HepG2 (cell line): ENCODE measurements around the gene HCK. TPM values are rescaled to one million over a fixed set of nuclear protein-coding genes. Genes with fewer than 3 reads are reported as not detected.
A peak's percentile ranks its signal among the peaks of the same experiment; 100 is the strongest.

Experiments used
- ATF7-NPFF ChIP-seq: sonication (generic); formaldehyde crosslinking; IDR thresholded peaks from 2 replicates; pipeline ENCODE4 v1.8.1; 2023; ENCODE audit warnings: mild to moderate bottlenecking, low read depth, missing genetic modification reagents, moderate library complexity
- DNMT1 ChIP-seq: sonication (generic); formaldehyde crosslinking; IDR thresholded peaks from 2 replicates; pipeline ENCODE4 v1.5.1; 2020; ENCODE audit warnings: mild to moderate bottlenecking, missing genetic modification reagents
- GATAD2A ChIP-seq: IDR thresholded peaks from 2 replicates; pipeline ENCODE4 v1.6.1; 2016
- GTF3A ChIP-seq: sonication (generic); formaldehyde crosslinking; conservative IDR thresholded peaks from 2 replicates; pipeline ENCODE4 v1.4.0; 2020; ENCODE audit warnings: mild to moderate bottlenecking, missing genetic modification reagents
- JUNB ChIP-seq: sonication (generic); formaldehyde crosslinking; IDR thresholded peaks from 2 replicates; pipeline ENCODE4 v1.8.0; 2022; ENCODE audit warnings: missing genetic modification reagents, mild to moderate bottlenecking, borderline replicate concordance
- THAP9 ChIP-seq: sonication (generic); formaldehyde crosslinking; IDR thresholded peaks from 2 replicates; pipeline ENCODE4; 2020; ENCODE audit warnings: missing genetic modification reagents, mild to moderate bottlenecking, borderline replicate concordance
- ZNF235 ChIP-seq: sonication (generic); formaldehyde crosslinking; IDR thresholded peaks from 2 replicates; pipeline ENCODE4 v1.8.1; 2023; ENCODE audit warnings: mild to moderate bottlenecking, missing genetic modification reagents, borderline replicate concordance
- ZNF562 ChIP-seq: sonication (generic); formaldehyde crosslinking; IDR thresholded peaks from 2 replicates; pipeline ENCODE4 v1.8.0; 2022; ENCODE audit warnings: missing genetic modification reagents, borderline replicate concordance
- ZNF609 ChIP-seq: sonication (generic); formaldehyde crosslinking; IDR thresholded peaks from 2 replicates; pipeline ENCODE4 v1.4.0; 2020; ENCODE audit warnings: mild to moderate bottlenecking, missing genetic modification reagents, borderline replicate concordance
- ZNF740 ChIP-seq: sonication (generic); formaldehyde crosslinking; IDR thresholded peaks from 2 replicates; pipeline ENCODE4 v1.4.0; 2020; ENCODE audit warnings: missing genetic modification reagents
- ZNF773 ChIP-seq: sonication (generic); formaldehyde crosslinking; IDR thresholded peaks from 2 replicates; pipeline ENCODE4 v1.4.0; 2020; ENCODE audit warnings: missing genetic modification reagents, borderline replicate concordance
- polyA plus RNA-seq, 8 experiments: library from polyadenylated mRNA; depleted of rRNA in 3 of 8; stranded (reverse) in 7 of 8; unstranded in 1 of 8; fragments of >200 nt; fragmentation: Illumina TruSeq in 4 of 8; extraction: Trizol in 4 of 8; gene quantifications; 2 replicates each; pipeline versions ENCODE4 v1.2.1 to v1.2.3, GENCODE V29; 2011 to 2016; ENCODE audit warnings: low read depth in 4 of 8, missing spikeins in 1 of 8, mixed read lengths in 1 of 8; ENCODE audit not compliant: insufficient read depth in 1 of 8
- total RNA-seq, 5 experiments: library from RNA; depleted of rRNA; stranded (reverse); fragments of >200 nt; fragmentation: Illumina TruSeq; extraction: Trizol; gene quantifications; 2 replicates each; pipeline ENCODE4 v1.2.3, GENCODE V29; 2016; ENCODE audit warnings: low read depth in 1 of 5
- TF ChIP-seq, protein P1 (sequence below): sonication (generic); formaldehyde crosslinking; IDR thresholded peaks from 2 replicates; pipeline ENCODE4 v1.5.1; 2020; ENCODE audit warnings: mild to moderate bottlenecking, moderate library complexity, missing genetic modification reagents
- TF ChIP-seq, protein P2 (sequence below): sonication (generic); formaldehyde crosslinking; IDR thresholded peaks from 2 replicates; pipeline ENCODE4 v1.8.0; 2022; ENCODE audit warnings: missing genetic modification reagents, mild to moderate bottlenecking, borderline replicate concordance
- TF ChIP-seq, protein P3 (sequence below): sonication (generic); IDR thresholded peaks from 2 replicates; pipeline ENCODE4 v1.6.1; 2016; ENCODE audit warnings: low read depth, borderline replicate concordance

HCK gene
- total and polyA plus RNA-seq, 2 of the 13 experiments (the other 11 are each of a cell fraction or from before 2014, with no cell fraction given), result 0.04 TPM; not detected in 1

- TF ChIP-seq, protein P1, sequence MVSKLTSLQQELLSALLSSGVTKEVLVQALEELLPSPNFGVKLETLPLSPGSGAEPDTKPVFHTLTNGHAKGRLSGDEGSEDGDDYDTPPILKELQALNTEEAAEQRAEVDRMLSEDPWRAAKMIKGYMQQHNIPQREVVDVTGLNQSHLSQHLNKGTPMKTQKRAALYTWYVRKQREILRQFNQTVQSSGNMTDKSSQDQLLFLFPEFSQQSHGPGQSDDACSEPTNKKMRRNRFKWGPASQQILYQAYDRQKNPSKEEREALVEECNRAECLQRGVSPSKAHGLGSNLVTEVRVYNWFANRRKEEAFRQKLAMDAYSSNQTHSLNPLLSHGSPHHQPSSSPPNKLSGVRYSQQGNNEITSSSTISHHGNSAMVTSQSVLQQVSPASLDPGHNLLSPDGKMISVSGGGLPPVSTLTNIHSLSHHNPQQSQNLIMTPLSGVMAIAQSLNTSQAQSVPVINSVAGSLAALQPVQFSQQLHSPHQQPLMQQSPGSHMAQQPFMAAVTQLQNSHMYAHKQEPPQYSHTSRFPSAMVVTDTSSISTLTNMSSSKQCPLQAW (CRISPR knock-in tag), result peak; percentile 87
- TF ChIP-seq ZNF235 (CRISPR knock-in tag) (peak; percentile 89; the same call in 1 of the 2 replicates), GATAD2A (CRISPR knock-in tag) (peak; percentile 64; the same call in 1 of the 2 replicates), THAP9 (CRISPR knock-in tag) (peak; percentile 49; the same call in 1 of the 2 replicates), GTF3A (CRISPR knock-in tag) (no peak), ATF7-NPFF (CRISPR knock-in tag) (no peak), ZNF562 (CRISPR knock-in tag) (no peak), DNMT1 (0 out of 2 replicates have a peak, but pooled peaks have one; percentile 59), JUNB (CRISPR knock-in tag) (no peak), ZNF773 (CRISPR knock-in tag) (0 out of 2 replicates have a peak, but pooled peaks have one; percentile 19), ZNF609 (no peak), ZNF740 (peak; percentile 74; the same call in 1 of the 2 replicates)
- TF ChIP-seq, protein P2, sequence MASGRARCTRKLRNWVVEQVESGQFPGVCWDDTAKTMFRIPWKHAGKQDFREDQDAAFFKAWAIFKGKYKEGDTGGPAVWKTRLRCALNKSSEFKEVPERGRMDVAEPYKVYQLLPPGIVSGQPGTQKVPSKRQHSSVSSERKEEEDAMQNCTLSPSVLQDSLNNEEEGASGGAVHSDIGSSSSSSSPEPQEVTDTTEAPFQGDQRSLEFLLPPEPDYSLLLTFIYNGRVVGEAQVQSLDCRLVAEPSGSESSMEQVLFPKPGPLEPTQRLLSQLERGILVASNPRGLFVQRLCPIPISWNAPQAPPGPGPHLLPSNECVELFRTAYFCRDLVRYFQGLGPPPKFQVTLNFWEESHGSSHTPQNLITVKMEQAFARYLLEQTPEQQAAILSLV, result peak; percentile 50; the same call in 1 of the 2 replicates
- TF ChIP-seq, protein P3, sequence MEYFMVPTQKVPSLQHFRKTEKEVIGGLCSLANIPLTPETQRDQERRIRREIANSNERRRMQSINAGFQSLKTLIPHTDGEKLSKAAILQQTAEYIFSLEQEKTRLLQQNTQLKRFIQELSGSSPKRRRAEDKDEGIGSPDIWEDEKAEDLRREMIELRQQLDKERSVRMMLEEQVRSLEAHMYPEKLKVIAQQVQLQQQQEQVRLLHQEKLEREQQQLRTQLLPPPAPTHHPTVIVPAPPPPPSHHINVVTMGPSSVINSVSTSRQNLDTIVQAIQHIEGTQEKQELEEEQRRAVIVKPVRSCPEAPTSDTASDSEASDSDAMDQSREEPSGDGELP, result peak; percentile 35; the same call in 1 of the 2 replicates
Observed at GRCh38 chr20:32031007-32031958, 20.8 kb upstream of the HCK start (continued).
